ENCODE data around the gene PGRMC2.

PGRMC2 gene

GRCh38 chr4:128298852-128299251 is 11.2 kb upstream of the PGRMC2 start:
- no peak for DNase-seq (ENCODE audit: low read depth)

DNA sequence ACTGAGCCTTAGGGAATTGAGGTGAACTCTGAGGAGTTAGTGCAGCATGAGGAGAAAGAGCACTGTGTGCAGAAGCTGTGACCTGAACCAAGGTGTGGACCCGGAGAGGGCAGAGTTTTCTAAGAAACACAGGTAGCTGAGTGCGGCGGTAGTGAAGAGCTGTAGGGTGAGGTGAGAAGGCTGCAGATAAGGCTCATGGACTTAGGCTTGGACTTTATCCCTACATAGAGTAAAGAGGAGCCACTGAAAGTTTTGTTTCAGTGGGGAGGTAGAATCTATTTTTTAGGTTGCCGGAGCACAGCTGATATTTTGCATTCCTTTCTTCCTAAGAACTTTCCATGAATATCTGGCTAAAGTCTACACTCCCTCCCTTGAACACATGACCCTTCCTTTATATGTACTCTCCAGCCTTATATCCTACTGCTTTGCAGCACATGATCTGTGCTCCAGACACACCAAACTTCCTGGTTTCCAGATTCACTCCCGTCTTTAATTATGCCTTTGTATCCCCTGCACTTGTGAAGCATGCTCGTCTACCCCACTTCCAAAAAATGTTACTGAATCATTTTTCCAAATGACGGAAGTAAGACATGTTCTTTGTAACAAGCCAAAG is 10.6 kb upstream of the PGRMC2 start:
- no peak for DNase-seq (ENCODE audit: low read depth)

GRCh38 chr4:128295255-128295654 is 7.6 kb upstream of the PGRMC2 start:
- DNase-seq (ENCODE audit: low read depth) = no peak

- no peak for DNase-seq (ENCODE audit: low read depth)
Measured at GRCh38 chr4:128294464-128294863, 6.9 kb upstream of the PGRMC2 start.

- no peak for DNase-seq (ENCODE audit: low read depth)
Measured at GRCh38 chr4:128292349-128292748, 4.7 kb upstream of the PGRMC2 start.

DNA sequence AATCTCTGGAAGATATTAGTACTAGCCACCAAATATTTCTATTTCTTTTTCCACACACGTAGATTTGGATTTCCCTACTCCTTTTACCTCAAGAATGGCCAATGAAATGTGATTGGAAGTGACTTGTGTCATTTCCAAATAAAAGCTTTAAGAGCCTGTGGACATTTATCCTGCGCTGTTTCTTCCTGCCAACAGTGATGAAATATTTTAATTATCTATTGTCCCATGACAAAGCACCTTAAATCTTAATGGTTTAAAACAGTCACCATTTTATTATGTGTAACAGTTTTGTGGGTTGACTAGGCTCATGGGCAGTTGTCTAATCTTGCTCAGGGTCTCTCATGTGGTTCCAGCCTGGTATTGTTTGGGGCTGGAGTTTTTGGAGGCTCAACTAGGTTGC is 3.5 kb upstream of the PGRMC2 start:
- DNase-seq (ENCODE audit: low read depth) = no peak

DNA sequence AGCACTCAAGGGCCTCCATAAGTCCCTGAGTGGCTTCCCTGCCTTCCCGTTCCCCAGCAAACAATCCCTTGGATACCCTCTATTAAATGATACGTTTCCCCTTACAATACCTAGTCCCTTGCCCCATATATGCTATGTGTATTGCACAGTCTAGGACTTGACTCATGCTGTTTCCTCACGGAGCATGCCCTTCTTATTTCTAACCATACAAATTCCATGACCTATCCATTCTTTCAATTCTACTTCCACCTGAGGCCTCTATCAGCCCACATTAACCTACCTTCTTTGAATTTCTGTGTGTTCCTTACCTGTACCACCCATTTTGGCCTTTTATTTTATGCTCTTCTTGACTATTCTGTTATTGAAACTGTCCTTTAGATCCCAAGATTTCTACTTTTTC is 2.9 kb upstream of the PGRMC2 start:
- no peak for DNase-seq (ENCODE audit: low read depth)

- DNase-seq (ENCODE audit: low read depth) = no peak
Measured at GRCh38 chr4:128289523-128290158, 2.0 kb upstream of the PGRMC2 start.

DNA sequence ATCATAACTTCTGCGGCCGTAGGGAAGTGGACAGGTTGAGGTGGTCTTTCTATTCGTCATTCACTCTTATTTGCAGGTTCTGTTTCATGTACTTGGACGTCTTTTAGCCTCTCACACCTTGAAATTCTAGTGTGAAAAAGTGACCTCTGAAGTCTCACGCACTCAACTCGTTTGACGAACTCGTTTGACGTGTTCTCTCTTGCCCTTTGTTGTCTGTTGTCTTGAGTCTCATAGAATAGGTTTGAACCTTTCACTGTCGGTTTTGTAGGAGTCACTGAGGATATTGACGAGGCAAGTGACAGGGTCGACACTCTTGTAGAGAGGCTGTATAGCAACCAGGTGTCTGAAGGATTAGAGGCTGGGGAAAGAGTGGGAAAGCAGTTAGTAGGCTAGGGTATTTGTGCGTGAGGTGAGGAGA is 1.1 kb upstream of the PGRMC2 start:
- no peak for DNase-seq (ENCODE audit: low read depth)

DNA sequence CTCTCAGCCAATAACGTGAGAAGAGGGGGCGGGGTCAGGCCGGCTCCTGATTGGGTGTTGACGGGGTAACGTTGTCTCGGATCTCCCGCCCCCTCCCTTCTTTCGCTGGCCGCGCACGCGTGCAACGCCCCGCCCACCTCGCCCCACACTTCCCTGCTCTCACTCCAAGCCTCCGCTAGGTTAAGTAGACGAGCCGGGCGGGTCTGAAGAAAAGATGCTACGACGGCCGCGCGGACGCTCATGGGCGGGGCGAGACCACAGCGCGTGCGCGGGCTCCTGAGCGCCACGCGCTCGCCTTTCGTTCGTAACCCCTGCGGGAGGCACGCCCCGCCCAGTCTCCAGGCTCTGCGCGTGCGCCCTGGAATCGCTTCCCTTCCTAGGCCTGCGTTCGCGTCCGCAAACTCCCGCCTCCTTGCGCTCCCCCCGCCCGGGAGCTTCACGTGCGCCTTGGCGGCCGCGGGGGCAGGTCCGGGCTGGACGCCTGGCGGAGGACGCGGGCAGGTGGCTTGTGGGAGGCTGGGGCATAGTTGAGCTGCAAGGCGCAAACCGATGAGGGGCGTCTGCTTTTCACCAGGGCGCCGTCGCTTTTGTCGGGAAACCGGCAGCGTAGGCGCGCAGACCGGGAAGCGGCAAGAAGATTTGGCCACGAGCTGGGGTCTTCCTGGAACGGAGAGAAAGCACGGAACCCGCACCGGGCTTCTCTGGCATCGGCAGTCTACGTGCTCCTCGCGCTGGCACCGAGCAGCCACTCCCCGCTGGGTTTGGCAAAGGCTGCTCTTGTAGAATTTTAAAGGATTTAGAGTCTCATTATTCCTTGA is 467 bp upstream of the PGRMC2 start:
- peak; percentile 100 for DNase-seq (ENCODE audit: low read depth)

- no peak for DNase-seq (ENCODE audit: low read depth)
Measured at GRCh38 chr4:128286474-128287058, 1.0 kb downstream of the PGRMC2 start.

GRCh38 chr4:128285085-128285997 is 2.3 kb downstream of the PGRMC2 start:
- DNase-seq (ENCODE audit: low read depth) = no peak

GRCh38 chr4:128284317-128284716 is 3.3 kb downstream of the PGRMC2 start:
- DNase-seq (ENCODE audit: low read depth) = no peak

GRCh38 chr4:128283071-128283470 is 4.5 kb downstream of the PGRMC2 start:
- no peak for DNase-seq (ENCODE audit: low read depth)

DNA sequence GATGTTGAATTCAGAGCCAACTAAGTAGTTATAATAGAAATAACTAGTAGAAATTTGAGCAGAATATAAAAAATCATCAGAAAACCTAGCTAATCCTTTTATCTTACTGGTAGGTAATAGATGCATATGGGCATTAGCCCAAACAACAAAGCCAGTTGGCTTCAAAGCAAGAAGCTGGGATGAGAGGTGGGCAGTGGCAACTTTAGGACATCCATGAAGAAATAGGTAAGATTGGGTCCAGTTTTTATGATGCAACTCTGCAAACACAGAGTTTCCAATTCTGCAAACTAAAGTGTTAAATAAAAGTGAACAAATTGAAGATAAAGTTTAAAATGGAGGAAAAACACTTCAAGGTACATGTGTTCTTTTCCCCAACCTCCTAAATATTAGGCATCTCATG is 5.1 kb downstream of the PGRMC2 start:
- DNase-seq (ENCODE audit: low read depth) = no peak

GRCh38 chr4:128281354-128281753 is 6.3 kb downstream of the PGRMC2 start:
- no peak for DNase-seq (ENCODE audit: low read depth)

DNA sequence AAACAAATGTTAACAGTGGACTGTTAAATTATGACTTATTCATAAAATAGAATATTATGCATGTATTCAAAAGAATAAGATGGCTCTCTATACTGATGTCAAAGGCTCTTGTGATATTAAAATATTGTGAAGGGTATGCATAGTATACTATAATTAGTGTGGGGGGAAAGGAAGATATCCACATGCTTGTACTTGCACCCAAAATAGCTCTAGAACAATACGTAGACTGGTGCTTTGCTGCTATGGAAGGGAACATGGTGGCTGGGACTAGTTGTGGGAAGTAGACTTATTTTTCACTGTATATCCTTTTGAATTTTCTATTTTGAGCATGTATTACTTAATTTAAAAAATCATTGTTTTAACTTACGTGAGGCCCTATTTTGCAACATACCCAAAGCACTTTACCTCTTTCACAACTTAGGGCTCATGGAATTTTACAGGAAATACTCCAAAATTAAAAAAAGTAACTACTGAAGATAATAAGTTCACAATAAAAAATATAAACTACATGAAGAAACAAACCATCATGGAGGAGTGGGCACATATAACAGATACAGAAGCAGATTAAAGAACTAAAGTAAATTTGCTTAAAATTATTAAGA is 7.9 kb downstream of the PGRMC2 start:
- DNase-seq (ENCODE audit: low read depth) = no peak

DNA sequence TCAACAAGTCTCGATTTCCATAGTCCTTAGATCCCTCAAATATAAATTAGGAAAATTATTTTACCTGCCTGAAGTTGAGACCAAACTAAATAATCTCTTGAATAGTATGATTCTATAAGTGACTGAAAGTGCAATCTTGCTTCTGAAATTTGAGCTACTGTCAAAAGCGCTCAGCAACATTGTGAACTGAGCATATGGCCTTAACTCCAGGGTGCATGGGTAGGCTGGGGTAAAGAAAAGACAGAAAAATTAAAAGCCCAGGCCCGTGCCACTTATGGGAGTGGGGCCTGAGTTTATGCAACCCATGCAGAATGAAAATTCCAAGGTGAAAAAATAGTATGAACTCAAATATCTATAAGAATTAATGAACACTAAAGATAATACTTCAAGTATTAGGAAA is 9.8 kb downstream of the PGRMC2 start:
- no peak for DNase-seq (ENCODE audit: low read depth)

DNA sequence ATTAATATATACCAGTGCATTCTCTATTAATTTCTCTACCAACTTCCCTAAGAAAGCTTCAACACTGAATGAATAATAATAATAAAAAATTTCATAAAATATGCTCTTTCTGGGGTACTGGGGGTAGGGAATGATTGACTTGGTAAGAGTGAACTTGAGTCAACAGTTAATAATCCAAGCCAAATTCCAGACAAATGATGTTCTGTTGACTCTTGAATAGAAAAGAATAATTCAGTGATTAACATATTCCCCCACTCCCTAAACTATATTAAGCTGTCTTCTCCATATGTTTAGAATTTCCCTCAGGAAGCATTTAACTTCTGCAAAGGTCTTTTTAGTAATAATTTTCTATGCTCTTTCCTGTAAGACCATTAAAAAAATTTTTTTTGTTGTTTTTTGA is 12.3 kb downstream of the PGRMC2 start:
- no peak for DNase-seq (ENCODE audit: low read depth)

- DNase-seq (ENCODE audit: low read depth) = no peak
Measured at GRCh38 chr4:128271551-128271950, 16.1 kb downstream of the PGRMC2 start.

GRCh38 chr4:128268970-128269369 is 18.6 kb downstream of the PGRMC2 start:
- DNase-seq (ENCODE audit: low read depth) = no peak

All from stimulated activated CD8-positive, alpha-beta memory T cell treated with anti-CD3 and anti-CD28 coated beads, Interleukin-4, amount 100 ng/mL, for 24 hours (primary cell).